Fibroblast of peridontal ligament (primary cell): ENCODE measurements around the gene ARF6.
"Not testable (repeated sequence)": the region's sequence is repeated elsewhere in the genome, so short reads cannot be mapped to it uniquely, and the experiment has no call there.

Experiments used
- DNase-seq: peaks from one replicate; pipeline ENCODE4 v3.0.0-alpha.2; 2010; ENCODE audit errors: extremely low read depth

Gene ARF6

GRCh38 chr14:49907186-49907585, 14.3 kb downstream of the ARF6 start:
- no peak for DNase-seq

DNA sequence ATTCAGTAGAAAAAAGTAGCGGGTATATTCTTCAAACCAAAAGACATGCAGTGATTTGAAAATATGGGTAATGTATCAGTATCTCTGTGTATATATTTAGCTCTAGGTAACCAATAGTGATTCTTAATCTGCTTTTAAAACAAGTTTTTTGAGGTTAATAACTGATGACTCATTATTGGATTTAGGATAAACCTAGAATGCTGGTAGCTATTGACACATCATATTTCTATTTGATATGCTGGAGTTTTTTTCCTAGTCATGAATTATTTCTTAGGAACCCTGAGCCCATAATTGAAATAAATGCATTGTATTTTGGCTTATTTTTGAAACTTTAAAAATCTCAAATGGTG, 15.5 kb downstream of the ARF6 start:
- DNase-seq: no peak

- DNase-seq: no peak
Measured at GRCh38 chr14:49909016-49909415, 16.1 kb downstream of the ARF6 start.

DNA sequence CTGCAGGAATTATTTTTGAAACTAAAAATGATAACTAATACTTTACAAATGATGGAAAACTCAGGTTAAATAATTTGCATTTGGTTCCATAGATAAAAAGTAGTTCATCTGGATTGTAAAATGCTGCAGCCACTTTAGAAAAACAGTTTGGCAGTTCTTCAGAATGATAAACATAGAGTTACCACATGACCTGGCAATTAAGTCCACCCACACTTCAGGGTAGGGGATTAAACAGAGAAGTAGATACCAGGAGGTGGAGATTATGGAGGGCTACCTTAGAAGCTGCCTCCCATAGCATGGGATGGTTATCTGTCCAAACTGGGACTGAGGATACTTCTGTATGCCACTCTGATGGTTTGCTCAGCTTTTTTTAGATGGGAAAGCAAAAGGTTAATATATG, 22.2 kb downstream of the ARF6 start:
- DNase-seq: no peak

GRCh38 chr14:49918706-49919105, 25.8 kb downstream of the ARF6 start:
- DNase-seq: no peak

DNA sequence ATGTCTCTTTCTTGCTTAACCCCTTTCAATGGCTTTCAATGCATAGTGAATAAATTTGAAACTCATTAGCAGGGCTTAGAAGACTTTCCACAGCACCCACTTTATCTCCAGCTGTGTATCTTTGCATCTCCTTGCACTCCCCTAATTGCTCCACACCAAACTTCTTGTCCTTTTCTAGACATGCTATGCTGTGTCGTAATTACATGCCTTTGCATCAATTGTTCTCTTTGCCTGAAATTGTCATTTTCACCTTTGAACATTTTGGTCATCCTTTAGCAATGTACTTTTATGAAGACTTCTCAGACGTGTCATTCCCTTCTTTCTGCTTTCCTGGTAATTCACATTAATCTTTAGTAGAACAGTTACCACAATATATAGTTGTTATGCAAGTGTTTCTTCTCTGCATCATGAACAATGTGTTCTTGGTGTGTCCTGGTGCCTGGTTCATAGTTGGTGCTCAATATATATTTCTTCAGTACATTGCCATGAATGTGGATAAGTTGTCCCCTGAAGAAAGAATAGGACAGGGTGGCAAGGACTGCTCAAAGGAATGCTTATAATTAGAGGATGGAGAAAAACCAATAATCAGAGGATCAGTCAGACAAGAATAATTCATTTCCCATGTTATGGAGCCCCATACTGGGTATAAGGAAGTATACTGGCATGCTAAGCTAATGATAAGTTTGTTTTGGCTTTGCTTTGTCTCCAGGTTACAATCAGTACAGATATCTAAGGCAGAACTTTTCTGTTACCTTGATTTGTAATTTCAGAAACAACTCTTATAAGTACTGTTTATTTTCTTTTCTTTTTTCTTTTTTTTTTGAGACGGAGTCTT, 27.2 kb downstream of the ARF6 start:
- DNase-seq: no peak

DNA sequence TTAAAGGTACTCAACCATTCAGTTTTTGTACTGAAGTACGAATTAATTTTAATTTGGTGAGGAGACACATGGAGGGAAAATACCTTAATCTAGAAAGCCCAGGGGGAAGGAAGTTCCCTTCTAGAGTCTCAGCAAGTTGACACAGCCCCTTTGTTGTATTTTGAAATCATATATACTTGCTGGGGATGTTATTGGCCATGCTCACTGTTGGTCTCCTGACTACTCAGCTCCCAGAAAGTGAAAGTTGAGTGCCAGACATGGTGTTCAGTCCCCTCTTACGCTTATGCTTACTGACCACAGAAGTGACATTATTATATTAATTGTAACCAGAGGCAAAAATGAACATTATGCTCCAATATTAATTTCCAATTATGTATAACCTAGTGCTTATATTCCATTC, 28.1 kb downstream of the ARF6 start:
- no peak for DNase-seq

GRCh38 chr14:49921401-49921800, 28.5 kb downstream of the ARF6 start:
- no peak for DNase-seq

GRCh38 chr14:49923442-49923841, 30.6 kb downstream of the ARF6 start:
- no peak for DNase-seq

DNA sequence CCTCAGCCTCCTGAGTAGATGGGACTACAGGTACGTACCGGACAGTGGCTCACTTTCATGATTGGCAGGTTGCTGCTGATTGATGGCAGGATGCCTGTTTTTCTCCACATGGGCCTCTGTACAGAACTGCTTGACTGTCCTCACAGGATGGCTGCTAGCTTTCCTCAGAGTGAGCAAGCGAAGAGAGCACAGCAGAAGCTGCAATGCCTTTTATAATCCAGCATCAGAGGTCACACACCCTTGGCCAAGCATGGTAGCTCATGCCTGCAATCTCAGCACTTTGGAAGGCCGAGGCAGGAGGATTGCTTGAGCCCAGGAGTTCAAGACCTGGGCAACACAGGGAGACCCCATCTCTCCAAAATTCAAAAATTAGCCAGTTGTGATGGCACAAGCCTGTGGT, 31.0 kb downstream of the ARF6 start:
- DNase-seq: no peak

GRCh38 chr14:49924852-49925251, 32.0 kb downstream of the ARF6 start:
- no peak for DNase-seq

DNA sequence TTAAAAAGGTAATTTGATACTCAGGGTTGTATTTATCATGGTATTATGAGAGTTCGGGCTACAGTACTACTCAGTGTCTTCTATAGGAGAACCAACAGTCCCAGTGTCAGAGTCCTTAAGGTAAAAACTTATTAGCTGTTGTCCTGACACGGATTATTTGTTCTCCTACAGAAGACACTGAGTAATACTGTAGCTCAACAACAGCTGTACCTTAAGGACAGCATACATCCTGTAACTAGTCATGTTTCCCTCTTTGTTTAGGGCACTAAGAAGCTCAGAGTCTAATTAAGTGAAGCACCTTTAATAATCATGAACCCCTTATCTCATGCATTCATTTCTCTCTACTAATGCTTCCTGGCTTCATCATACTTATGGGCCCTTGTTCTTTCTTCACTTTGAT, 33.9 kb downstream of the ARF6 start:
- DNase-seq: no peak

DNA sequence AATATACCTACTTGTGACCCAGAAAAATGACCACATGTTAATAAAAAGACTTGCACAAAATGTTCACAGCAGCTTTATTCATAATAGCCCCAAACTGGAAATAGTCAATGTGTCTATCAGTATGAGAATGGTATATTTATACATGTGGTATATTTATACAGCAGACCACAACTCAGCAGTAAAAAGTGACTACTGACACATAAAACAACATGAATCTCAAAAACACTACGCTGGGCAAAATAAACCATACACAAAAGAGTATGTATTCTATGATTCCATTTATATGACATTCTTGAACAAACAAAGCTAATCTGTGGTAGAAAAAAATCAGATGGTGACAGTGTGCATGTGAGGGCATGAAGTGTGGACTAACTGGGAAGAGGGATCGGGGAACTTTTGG, 35.1 kb downstream of the ARF6 start:
- DNase-seq: no peak

- no peak for DNase-seq
Measured at GRCh38 chr14:49930720-49931119, 37.8 kb downstream of the ARF6 start.

DNA sequence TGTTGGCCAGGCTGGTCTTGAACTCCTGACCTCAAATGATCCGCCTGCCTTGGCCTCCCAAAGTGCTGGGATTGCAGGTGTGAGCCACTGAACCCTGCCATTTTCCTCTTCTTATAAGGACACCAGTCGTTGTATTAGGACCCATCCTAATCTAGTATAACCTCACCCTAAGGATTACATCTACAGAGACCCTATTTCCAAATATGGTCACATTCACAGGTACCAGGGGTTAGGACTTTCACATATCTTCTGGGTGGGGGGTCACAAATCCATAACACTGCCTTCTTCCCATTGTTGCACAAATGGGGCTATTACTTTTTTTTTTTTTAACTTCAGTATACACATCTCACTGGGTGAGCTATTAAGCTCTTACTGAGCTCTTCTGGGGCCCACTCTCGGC, 38.6 kb downstream of the ARF6 start:
- no peak for DNase-seq

- DNase-seq: no peak
Measured at GRCh38 chr14:49933128-49933527, 40.2 kb downstream of the ARF6 start.

- no peak for DNase-seq
Measured at GRCh38 chr14:49933704-49934103, 40.8 kb downstream of the ARF6 start.

DNA sequence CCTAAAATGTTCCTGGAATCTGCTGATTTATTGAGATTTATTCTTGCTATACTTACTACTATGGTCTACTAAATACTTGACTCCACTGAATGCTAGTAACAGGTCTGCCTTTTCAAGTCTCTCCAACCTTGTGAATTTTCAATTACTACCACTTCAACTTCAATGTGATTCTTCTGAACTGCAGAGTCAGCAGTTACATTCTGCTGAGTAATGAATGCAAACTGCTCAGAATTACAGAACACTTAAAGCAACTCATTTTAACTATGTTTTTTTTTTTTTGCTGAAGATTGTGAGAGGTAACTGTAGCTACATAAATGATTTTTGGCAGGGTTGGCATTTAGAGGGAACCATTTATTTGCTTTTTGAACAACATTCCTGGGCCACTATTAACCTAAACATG, 41.8 kb downstream of the ARF6 start:
- peak; percentile 60 for DNase-seq

DNA sequence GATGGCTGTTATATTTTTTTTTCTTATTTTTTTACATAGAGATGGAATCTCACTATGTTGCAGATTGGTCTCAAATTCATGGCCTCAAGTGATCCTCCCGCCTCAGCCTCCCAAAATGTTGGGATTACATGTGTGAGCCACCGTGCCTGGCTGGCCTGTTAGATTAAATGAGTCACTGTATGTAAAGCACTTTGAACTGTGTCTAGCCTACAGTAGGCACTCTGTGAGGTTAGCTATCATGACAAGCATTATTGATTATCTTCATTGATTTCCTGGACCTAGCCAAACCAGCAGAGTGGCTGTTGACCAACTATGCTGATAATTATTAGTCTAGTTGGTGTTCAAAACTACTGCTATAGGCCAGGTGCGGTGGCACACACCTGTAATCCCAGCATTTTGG, 42.6 kb downstream of the ARF6 start:
- no peak for DNase-seq

- DNase-seq: not testable (repeated sequence)
Measured at GRCh38 chr14:49936246-49936645, 43.4 kb downstream of the ARF6 start.

DNA sequence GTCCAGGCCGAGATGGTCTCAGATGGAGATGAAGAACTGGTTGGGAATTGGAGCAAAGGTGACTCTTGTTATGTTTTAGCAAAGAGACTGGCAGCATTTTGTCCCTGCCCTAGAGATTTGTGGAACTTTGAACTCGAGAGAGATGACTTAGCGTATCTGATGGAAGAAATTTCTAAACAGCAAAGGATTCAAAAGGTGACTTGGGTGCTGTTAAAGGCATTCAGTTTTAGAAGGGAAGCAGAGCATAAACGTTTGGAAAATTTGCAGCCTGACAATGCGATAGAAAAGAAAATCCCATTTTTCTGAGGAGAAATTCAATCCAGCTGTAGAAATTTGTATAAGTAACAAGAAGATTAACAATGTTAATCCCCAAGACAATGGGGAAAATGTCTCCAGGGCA, 44.0 kb downstream of the ARF6 start:
- not testable (repeated sequence) for DNase-seq

- DNase-seq: not testable (repeated sequence)
Measured at GRCh38 chr14:49939215-49939614, 46.3 kb downstream of the ARF6 start.

- no peak for DNase-seq
Measured at GRCh38 chr14:49939884-49940510, 47.1 kb downstream of the ARF6 start.
